ENCODE data around the gene S100P. TPM values are rescaled to one million over a fixed set of nuclear protein-coding genes. Genes with fewer than 3 reads are reported as not detected.
"Not testable (repeated sequence)": the region's sequence is repeated elsewhere in the genome, so short reads cannot be mapped to it uniquely, and the experiment has no call there.

S100P gene
- polyA plus RNA-seq, 1 experiment: 0.06 TPM

- TF ChIP-seq, protein P1, sequence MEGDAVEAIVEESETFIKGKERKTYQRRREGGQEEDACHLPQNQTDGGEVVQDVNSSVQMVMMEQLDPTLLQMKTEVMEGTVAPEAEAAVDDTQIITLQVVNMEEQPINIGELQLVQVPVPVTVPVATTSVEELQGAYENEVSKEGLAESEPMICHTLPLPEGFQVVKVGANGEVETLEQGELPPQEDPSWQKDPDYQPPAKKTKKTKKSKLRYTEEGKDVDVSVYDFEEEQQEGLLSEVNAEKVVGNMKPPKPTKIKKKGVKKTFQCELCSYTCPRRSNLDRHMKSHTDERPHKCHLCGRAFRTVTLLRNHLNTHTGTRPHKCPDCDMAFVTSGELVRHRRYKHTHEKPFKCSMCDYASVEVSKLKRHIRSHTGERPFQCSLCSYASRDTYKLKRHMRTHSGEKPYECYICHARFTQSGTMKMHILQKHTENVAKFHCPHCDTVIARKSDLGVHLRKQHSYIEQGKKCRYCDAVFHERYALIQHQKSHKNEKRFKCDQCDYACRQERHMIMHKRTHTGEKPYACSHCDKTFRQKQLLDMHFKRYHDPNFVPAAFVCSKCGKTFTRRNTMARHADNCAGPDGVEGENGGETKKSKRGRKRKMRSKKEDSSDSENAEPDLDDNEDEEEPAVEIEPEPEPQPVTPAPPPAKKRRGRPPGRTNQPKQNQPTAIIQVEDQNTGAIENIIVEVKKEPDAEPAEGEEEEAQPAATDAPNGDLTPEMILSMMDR (IDR thresholded peaks at IDR 0.05; ENCODE audit: insufficient read depth, low read depth, low read length): no peak
- DNase-seq (ENCODE audit: low read depth): no peak
- Histone ChIP-seq H3K4me3 (ENCODE audit: low read depth, low read length) (no peak overlapping the region), H3K27me3 (ENCODE audit: control insufficient read depth, insufficient read depth, low read length) (peaks cover 3% of the 10 kb centered on the region), H3K36me3 (ENCODE audit: control insufficient read depth, insufficient read depth, low read length) (no peaks in the 10 kb centered on the region)
- ChIA-PET CTCF (no interaction called here), POLR2A (no interaction called here)
These were observed 44.5 kb upstream of the S100P start for GRCh38 chr4:6649216-6649615.

- H3K36me3 ChIP-seq (ENCODE audit: control insufficient read depth, insufficient read depth, low read length); DNase-seq (ENCODE audit: low read depth); H3K27me3 ChIP-seq (ENCODE audit: control insufficient read depth, insufficient read depth, low read length); H3K4me3 ChIP-seq (ENCODE audit: low read depth, low read length); POLR2A ChIA-PET; CTCF ChIA-PET: not testable (repeated sequence)
These were observed 39.5 kb upstream of the S100P start for GRCh38 chr4:6654211-6654610.

- POLR2A ChIA-PET; H3K36me3 ChIP-seq (ENCODE audit: control insufficient read depth, insufficient read depth, low read length): not testable (repeated sequence)
These were observed 38.4 kb upstream of the S100P start for GRCh38 chr4:6655291-6655690.

GRCh38 chr4:6655924-6656323 is 37.8 kb upstream of the S100P start:
- TF ChIP-seq, protein P1 (IDR thresholded peaks at IDR 0.05; ENCODE audit: insufficient read depth, low read depth, low read length): no peak
- POLR2A ChIA-PET: no interaction called here
- DNase-seq (ENCODE audit: low read depth): no peak
- H3K4me3 ChIP-seq (ENCODE audit: low read depth, low read length): no peak overlapping the region
- no peaks in the 10 kb centered on the region for H3K36me3 ChIP-seq (ENCODE audit: control insufficient read depth, insufficient read depth, low read length)
- CTCF ChIA-PET: interaction anchor here (1.0 kb wide), 2 partner anchors 8 to 9 kb away, joined by 3 to 5 read pairs; no protein-coding TSS in a partner anchor
- H3K27me3 ChIP-seq (ENCODE audit: control insufficient read depth, insufficient read depth, low read length): no peaks in the 10 kb centered on the region

More at GRCh38 chr4:6655291-6655690, 38.4 kb upstream of the S100P start:
- CTCF ChIA-PET: interaction anchor here (1.0 kb wide), 2 partner anchors 8 to 9 kb away, joined by 3 to 5 read pairs; no protein-coding TSS in a partner anchor
- H3K27me3 ChIP-seq (ENCODE audit: control insufficient read depth, insufficient read depth, low read length); H3K4me3 ChIP-seq (ENCODE audit: low read depth, low read length); DNase-seq (ENCODE audit: low read depth): not testable (repeated sequence)

DNA sequence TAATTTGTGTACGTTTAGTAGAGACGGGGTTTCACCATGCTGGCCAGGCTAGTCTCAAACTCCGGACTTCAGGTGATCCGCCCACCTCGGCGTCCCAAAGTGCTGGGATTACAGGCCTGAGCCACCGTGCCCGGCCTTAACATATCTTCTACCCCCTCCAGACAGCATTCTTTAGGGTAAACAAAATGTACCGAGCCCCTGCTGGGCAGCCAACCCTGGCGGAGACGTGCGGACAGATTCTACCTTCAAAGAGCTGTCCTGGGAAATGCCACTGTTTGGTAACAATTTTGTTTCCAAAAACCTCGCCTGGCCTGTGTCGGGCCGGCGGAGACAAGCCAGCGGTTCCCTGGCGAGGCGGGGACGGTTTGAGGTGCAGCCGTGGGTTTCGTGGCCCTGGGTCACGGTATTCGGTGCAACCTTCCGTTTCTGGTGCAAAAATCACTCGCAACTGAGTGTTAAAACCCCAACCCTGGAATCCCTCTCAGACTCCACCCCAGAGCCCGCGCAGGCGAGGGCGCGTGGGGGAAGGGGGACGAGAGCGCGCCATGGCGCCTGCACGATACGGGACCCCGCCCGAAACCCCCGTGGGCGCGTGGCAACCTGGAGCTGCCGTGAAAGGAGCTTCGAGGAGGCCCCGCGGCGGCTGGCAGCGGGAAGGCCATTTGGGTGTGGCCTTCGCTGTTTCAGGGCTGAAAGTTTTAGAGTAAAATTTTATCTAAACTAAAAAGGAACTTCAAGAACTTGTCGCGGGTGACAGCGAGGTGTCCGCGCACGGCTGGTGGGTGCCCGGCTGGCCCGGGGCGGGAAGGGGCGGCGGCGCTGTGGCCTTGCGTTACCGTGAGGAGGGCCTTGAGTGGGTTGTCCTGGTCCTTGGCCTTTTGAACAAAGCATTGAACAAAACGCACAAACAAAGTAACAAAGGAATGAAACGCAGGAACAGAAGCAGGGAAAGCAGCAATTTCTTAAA is 36.2 kb upstream of the S100P start:
- TF ChIP-seq, protein P1 (IDR thresholded peaks at IDR 0.05; ENCODE audit: insufficient read depth, low read depth, low read length): no peak

GRCh38 chr4:6658209-6658595 is 35.5 kb upstream of the S100P start:
- TF ChIP-seq, protein P1 (IDR thresholded peaks at IDR 0.05; ENCODE audit: insufficient read depth, low read depth, low read length): no peak
- CTCF ChIA-PET: interaction anchor here (1.0 kb wide), 1 partner anchor 43 kb away, joined by 3 read pairs; no protein-coding TSS in a partner anchor
- H3K36me3 ChIP-seq (ENCODE audit: control insufficient read depth, insufficient read depth, low read length): no peaks in the 10 kb centered on the region
- POLR2A ChIA-PET: no interaction called here
- H3K4me3 ChIP-seq (ENCODE audit: low read depth, low read length): no peak overlapping the region
- H3K27me3 ChIP-seq (ENCODE audit: control insufficient read depth, insufficient read depth, low read length): peaks cover 7% of the 10 kb centered on the region; the same call in 1 of the 2 replicates
- no peak for DNase-seq (ENCODE audit: low read depth)

More for the DNA sequence above, 36.2 kb upstream of the S100P start:
- POLR2A ChIA-PET: no interaction called here
- Histone ChIP-seq H3K36me3 (ENCODE audit: control insufficient read depth, insufficient read depth, low read length) (no peaks in the 10 kb centered on the region), H3K4me3 (ENCODE audit: low read depth, low read length) (no peak overlapping the region), H3K27me3 (ENCODE audit: control insufficient read depth, insufficient read depth, low read length) (peaks cover 3% of the 10 kb centered on the region; the same call in 1 of the 2 replicates)
- DNase-seq (ENCODE audit: low read depth): no peak
- CTCF ChIA-PET: interaction anchor here (1.0 kb wide), 1 partner anchor 11 kb away, joined by 6 read pairs; no protein-coding TSS in a partner anchor
